Caco-2 (cell line): ENCODE measurements around the gene ME3. TPM values are rescaled to one million over a fixed set of nuclear protein-coding genes. Genes with fewer than 3 reads are reported as not detected.

Experiments used
- BruUV-seq: library from RNA; stranded (reverse); fragments of 400-500 nt; replicated peaks from 2 replicates; lab custom pipeline; 2021; lab: Mats Ljungman, UMichigan
- CTCF ChIA-PET: fragments of 300-600 bp; sonication (Branson Sonifier 250); formaldehyde crosslinking; loops from one replicate; lab custom pipeline; 2022; ENCODE audit warnings: antibody characterized with exemption; lab: Charles Lee
- POLR2A ChIA-PET: fragments of 300-600 bp; sonication (Branson Sonifier 250); formaldehyde crosslinking; loops from one replicate; lab custom pipeline; 2022; ENCODE audit warnings: antibody characterized with exemption; lab: Charles Lee
- DNase-seq, 2 experiments: peaks; one replicate each; pipeline versions ENCODE4 v3.0.0 to v3.0.0-alpha.2; 2020 to 2022
- H3K27me3 ChIP-seq: replicated peaks from 2 replicates; pipeline ENCODE4 v1.6.0; 2011; ENCODE audit warnings: low read length; ENCODE audit not compliant: control insufficient read depth, insufficient read depth
- H3K36me3 ChIP-seq: 2 replicates; pipeline ENCODE4 v1.5.1; 2011; ENCODE audit warnings: low read length; ENCODE audit not compliant: control insufficient read depth, insufficient read depth
- H3K4me1 ChIP-seq: fragments of 250-450 bp; sonication (Bioruptor Pico); 2 replicates; pipeline ENCODE4 v1.5.1; 2020; ENCODE audit warnings: mild to moderate bottlenecking
- H3K4me3 ChIP-seq: 2 replicates; pipeline ENCODE4 v1.5.1; 2011; ENCODE audit warnings: low read depth, mild to moderate bottlenecking, control low read depth, low read length
- H3K9me3 ChIP-seq: fragments of 250-450 bp; sonication (Bioruptor Pico); 2 replicates; pipeline ENCODE4 v1.5.1; 2020; ENCODE audit warnings: mild to moderate bottlenecking, moderate library complexity
- H3K27ac Mint-ChIP-seq: one replicate; pipeline ENCODE4 v1.8.0; 2022; ENCODE audit warnings: mixed read lengths; ENCODE audit not compliant: unreplicated experiment
- H3K27me3 Mint-ChIP-seq: one replicate; pipeline ENCODE4 v1.8.0; 2022; ENCODE audit warnings: mixed read lengths; ENCODE audit not compliant: insufficient read depth, unreplicated experiment
- H3K36me3 Mint-ChIP-seq: one replicate; pipeline ENCODE4 v1.8.0; 2022; ENCODE audit warnings: mild to moderate bottlenecking, mixed read lengths; ENCODE audit not compliant: insufficient read depth, unreplicated experiment
- H3K4me1 Mint-ChIP-seq: one replicate; pipeline ENCODE4 v1.8.0; 2022; ENCODE audit warnings: low read depth, mixed read lengths; ENCODE audit not compliant: unreplicated experiment
- H3K4me3 Mint-ChIP-seq: one replicate; pipeline ENCODE4 v1.8.0; 2022; ENCODE audit warnings: mild to moderate bottlenecking, moderate library complexity, mixed read lengths; ENCODE audit not compliant: unreplicated experiment
- H3K9me3 Mint-ChIP-seq: one replicate; pipeline ENCODE4 v1.8.0; 2022; ENCODE audit warnings: mixed read lengths; ENCODE audit not compliant: unreplicated experiment
- CTCF ChIP-seq, 2 experiments: fragments of 200-600 bp in 1 of 2; IDR thresholded peaks; 1 replicate in 1 of 2; 2 replicates in 1 of 2; pipeline versions ENCODE4 v1.5.1 to v1.8.0; 2011 to 2022; ENCODE audit warnings: antibody characterized with exemption in 1 of 2, control low read depth in 1 of 2, inconsistent platforms in 1 of 2, low read depth in 1 of 2, low read length in 1 of 2, mild to moderate bottlenecking in 1 of 2, moderate library complexity in 1 of 2; ENCODE audit not compliant: insufficient read depth in 1 of 2, severe bottlenecking in 1 of 2, unreplicated experiment in 1 of 2
- intact Hi-C: fragments of 100-400 bp; cut with micrococcal nuclease; formaldehyde crosslinking; loops from one replicate; pipeline ENCODE4 v1.10.0; 2022; ENCODE audit not compliant: unreplicated experiment
- total RNA-seq: library from RNA; stranded (reverse); gene quantifications from 2 replicates; pipeline ENCODE4 v1.2.3, GENCODE V29; 2022

The ME3 gene
- total RNA-seq, 1 experiment from 2014 or later, result 32.8 TPM

- peaks cover 35% of the 10 kb centered on the region for H3K4me1 Mint-ChIP-seq
- Histone ChIP-seq H3K36me3 (no peaks in the 10 kb centered on the region), H3K4me3 (no peak overlapping the region), H3K9me3 (peaks cover 16% of the 10 kb centered on the region), H3K4me1 (peaks cover 34% of the 10 kb centered on the region), H3K27me3 (no peaks in the 10 kb centered on the region)
- H3K4me3 Mint-ChIP-seq, result no peak overlapping the region
- no peak overlapping the region for H3K27ac Mint-ChIP-seq
- intact Hi-C loops, result no loop called here
- TF ChIP-seq CTCF (IDR thresholded peaks at IDR 0.05; ENCODE audit: insufficient read depth in 1 of 2, low read depth in 1 of 2, low read length in 1 of 2, severe bottlenecking in 1 of 2, unreplicated experiment in 1 of 2), result no peak
- H3K36me3 Mint-ChIP-seq, result no peaks in the 10 kb centered on the region
- no peak for DNase-seq
- CTCF ChIA-PET, result no interaction called here
- POLR2A ChIA-PET, result no interaction called here
- H3K9me3 Mint-ChIP-seq, result peaks cover 33% of the 10 kb centered on the region
- no peaks in the 10 kb centered on the region for H3K27me3 Mint-ChIP-seq
- no TSS peak for BruUV-seq
Observed at GRCh38 chr11:86710936-86711335, 38.5 kb upstream of the ME3 start.

GRCh38 chr11:86708669-86709068 is 36.3 kb upstream of the ME3 start:
- Histone ChIP-seq H3K27me3 (no peaks in the 10 kb centered on the region), H3K4me1 (peaks cover 42% of the 10 kb centered on the region), H3K9me3 (peaks cover 16% of the 10 kb centered on the region), H3K4me3 (no peak overlapping the region), H3K36me3 (no peaks in the 10 kb centered on the region)
- no peak overlapping the region for H3K4me3 Mint-ChIP-seq
- no TSS peak for BruUV-seq
- intact Hi-C loops, result no loop called here
- ChIA-PET POLR2A (no interaction called here), CTCF (no interaction called here)
- no peaks in the 10 kb centered on the region for H3K27me3 Mint-ChIP-seq
- H3K36me3 Mint-ChIP-seq, result no peaks in the 10 kb centered on the region
- peaks cover 33% of the 10 kb centered on the region for H3K9me3 Mint-ChIP-seq
- H3K4me1 Mint-ChIP-seq, result peaks cover 40% of the 10 kb centered on the region
- no peak for TF ChIP-seq CTCF (IDR thresholded peaks at IDR 0.05; ENCODE audit: insufficient read depth in 1 of 2, low read depth in 1 of 2, low read length in 1 of 2, severe bottlenecking in 1 of 2, unreplicated experiment in 1 of 2)
- no peak for DNase-seq
- no peak overlapping the region for H3K27ac Mint-ChIP-seq

GRCh38 chr11:86706338-86707131 is 34.1 kb upstream of the ME3 start:
- BruUV-seq, result no TSS peak

More at GRCh38 chr11:86706338-86707131, 34.1 kb upstream of the ME3 start:
- Mint-ChIP-seq H3K27me3 (no peaks in the 10 kb centered on the region), H3K27ac (peak overlapping the region; percentile 2), H3K4me3 (no peak overlapping the region), H3K4me1 (peaks cover 45% of the 10 kb centered on the region), H3K36me3 (no peaks in the 10 kb centered on the region), H3K9me3 (peaks cover 31% of the 10 kb centered on the region)
- ChIA-PET CTCF (interaction anchor here (0.5 to 2.2 kb wide), 5 partner anchors 10 to 98 kb away, joined by 3 to 9 read pairs (median 4); no protein-coding TSS in a partner anchor), POLR2A (interaction anchor here (1.0 to 1.6 kb wide), 2 partner anchors 84 to 93 kb away, joined by 4 to 6 read pairs; partner anchors contain the start of gene PRSS23)
- no peak overlapping the region for H3K4me3 ChIP-seq
- intact Hi-C loops, result loop anchor here (1.0 kb wide), 6 partner anchors 10 to 106 kb away; partner anchors contain the start of gene ME3
- H3K4me1 ChIP-seq, result peaks cover 37% of the 10 kb centered on the region
- H3K36me3 ChIP-seq, result no peaks in the 10 kb centered on the region
- H3K27me3 ChIP-seq, result no peaks in the 10 kb centered on the region
- peaks cover 16% of the 10 kb centered on the region for H3K9me3 ChIP-seq
- DNase-seq, result peak; percentile 70 to 74
- no peak for TF ChIP-seq CTCF (IDR thresholded peaks at IDR 0.05; ENCODE audit: insufficient read depth in 1 of 2, low read depth in 1 of 2, low read length in 1 of 2, severe bottlenecking in 1 of 2, unreplicated experiment in 1 of 2)
